GM19324 (cell line): ENCODE results near the gene TP63.

Source experiments
- ATAC-seq: cut with Tn5 transposase; IDR thresholded peaks from one replicate; pipeline ENCODE4 v1.9.1; 2021; ENCODE audit warnings: mild to moderate bottlenecking, moderate library complexity; ENCODE audit not compliant: unreplicated experiment, low FRiP score

TP63 gene

GRCh38 chr3:189902230-189903186 is 271.3 kb downstream of the TP63 start:
- ATAC-seq, result no peak

GRCh38 chr3:189903562-189904250 is 272.5 kb downstream of the TP63 start:
- ATAC-seq, result no peak

GRCh38 chr3:189907803-189908202 is 276.6 kb downstream of the TP63 start:
- no peak for ATAC-seq

- ATAC-seq, result no peak
Measured at GRCh38 chr3:189908646-189909045, 277.5 kb downstream of the TP63 start.

- no peak for ATAC-seq
Measured at GRCh38 chr3:189909139-189909538, 277.9 kb downstream of the TP63 start.

- ATAC-seq, result no peak
Measured at GRCh38 chr3:189909573-189909972, 278.4 kb downstream of the TP63 start.

- ATAC-seq, result no peak
Measured at GRCh38 chr3:189911001-189911400, 279.8 kb downstream of the TP63 start.

- no peak for ATAC-seq
Measured at GRCh38 chr3:189914799-189915198, 283.6 kb downstream of the TP63 start.

- ATAC-seq, result no peak
Measured at GRCh38 chr3:189921770-189922169, 290.6 kb downstream of the TP63 start.

- ATAC-seq, result no peak
Measured at GRCh38 chr3:189927975-189928895, 297.0 kb downstream of the TP63 start.

- no peak for ATAC-seq
Measured at GRCh38 chr3:189936201-189936945, 305.2 kb downstream of the TP63 start.

- no peak for ATAC-seq
Measured at GRCh38 chr3:189937302-189938127, 306.3 kb downstream of the TP63 start.

GRCh38 chr3:189941125-189941524 is 309.9 kb downstream of the TP63 start:
- no peak for ATAC-seq

- no peak for ATAC-seq
Measured at GRCh38 chr3:189941679-189942078, 310.5 kb downstream of the TP63 start.

GRCh38 chr3:189942948-189943347 is 311.8 kb downstream of the TP63 start:
- ATAC-seq, result no peak

- ATAC-seq, result no peak
Measured at GRCh38 chr3:189944285-189945145, 313.3 kb downstream of the TP63 start.

GRCh38 chr3:189945935-189946709 is 314.9 kb downstream of the TP63 start:
- no peak for ATAC-seq
